NCI-H526 (cell line): ENCODE results near the gene SRGAP2.
A peak's percentile ranks its signal among the peaks of the same experiment; 100 is the strongest.
"Not testable (repeated sequence)": the region's sequence is repeated elsewhere in the genome, so short reads cannot be mapped to it uniquely, and the experiment has no call there.

Source experiments
- DNase-seq, 2 experiments: peaks; one replicate each; lab custom pipeline; 2025; lab: John Stamatoyannopoulos, UW

SRGAP2 gene

DNA sequence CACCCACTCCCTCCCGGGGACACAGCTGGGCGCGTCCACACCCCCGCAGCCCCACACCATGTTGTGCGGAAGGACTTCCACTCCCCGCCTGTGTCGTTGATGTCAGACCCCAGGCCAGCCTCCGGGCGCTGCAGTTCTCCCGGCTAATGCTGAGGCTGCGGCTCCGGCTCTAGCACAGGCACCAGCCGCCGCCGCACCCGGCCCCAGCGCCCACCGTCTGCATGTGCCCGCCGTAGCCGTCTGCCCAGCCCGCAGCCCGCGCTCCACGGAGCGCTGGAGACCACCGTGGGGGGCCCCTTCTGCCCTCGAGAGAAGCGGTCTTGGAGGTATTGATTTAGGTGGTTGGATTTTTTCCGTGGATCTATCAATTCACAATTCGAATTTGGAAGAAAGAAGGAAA is 2.2 kb downstream of the SRGAP2 start:
- DNase-seq, result not testable (repeated sequence)

DNA sequence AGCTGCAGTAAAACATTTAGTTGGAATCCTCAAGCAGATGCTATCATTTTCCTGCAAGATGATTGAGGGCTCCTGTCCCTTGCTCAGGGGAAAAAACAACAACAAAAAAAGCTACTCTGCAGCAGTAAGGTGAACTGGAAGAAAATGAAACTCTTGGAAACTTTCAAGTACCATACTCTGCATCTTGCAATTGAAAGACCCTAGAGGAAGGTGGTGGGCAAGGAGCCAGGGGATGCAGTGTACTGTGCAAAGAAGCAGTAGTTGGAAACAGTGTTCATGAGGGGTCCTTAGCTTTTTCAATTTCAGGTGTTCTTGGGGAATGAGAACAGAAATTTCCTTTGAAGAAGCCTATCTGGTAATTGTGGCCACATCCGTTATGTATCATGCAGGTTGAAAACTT is 7.5 kb downstream of the SRGAP2 start:
- DNase-seq, result not testable (repeated sequence)

DNA sequence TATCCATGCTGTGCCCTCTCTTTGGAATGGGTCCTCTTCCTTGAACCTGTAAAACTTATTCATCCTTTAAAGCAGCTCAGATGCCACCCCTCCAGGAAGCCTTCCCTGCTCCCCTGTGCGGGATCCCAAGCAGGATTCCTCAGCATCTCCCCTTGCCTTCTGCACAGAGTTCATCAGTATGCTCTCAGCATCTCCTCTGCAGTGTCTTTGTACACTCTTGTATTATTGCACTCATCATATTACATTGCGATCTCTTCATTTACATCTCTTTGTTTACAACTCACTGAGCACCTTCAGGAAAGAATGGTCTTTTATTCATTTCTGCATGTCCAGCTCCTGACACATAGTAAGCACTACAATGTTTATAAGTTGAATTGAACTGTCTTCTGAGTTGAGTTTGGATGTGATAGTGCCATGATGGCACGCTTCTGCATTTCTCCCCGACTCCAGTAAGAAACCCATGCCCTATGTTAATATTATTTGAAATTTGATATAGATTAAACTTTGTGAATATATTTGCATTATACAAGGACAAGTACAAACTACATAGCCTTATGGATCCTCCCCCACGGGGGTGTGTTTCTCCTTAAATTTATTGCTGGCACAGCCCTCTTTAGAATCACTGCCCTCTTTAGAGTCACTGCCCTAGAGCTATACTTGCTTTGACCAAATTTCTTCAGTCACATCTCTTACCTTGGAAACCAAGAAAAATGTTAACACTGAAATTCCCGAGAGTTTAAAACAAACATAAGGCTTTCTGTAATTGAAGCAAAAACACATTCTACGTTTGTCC is 12.5 kb downstream of the SRGAP2 start:
- DNase-seq, result not testable (repeated sequence)

DNA sequence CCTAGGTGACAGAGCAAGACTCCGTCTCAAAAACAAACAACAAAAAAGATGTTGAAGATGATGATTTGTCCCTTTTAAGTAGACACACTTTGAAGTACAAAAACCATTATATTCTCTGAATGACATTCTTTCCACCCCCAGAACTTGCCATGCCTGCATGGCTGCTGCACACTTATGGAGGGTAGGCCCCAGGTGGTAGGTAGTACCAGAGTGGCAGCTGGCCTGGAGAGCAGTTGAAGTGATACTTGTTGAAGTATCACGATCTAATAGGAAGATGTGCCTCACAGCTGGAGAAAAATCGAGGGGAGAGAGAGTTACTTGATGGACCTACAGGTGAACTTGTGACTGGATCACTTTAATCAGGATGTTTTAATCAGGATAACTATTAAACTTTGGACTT is 14.9 kb downstream of the SRGAP2 start:
- not testable (repeated sequence) for DNase-seq

DNA sequence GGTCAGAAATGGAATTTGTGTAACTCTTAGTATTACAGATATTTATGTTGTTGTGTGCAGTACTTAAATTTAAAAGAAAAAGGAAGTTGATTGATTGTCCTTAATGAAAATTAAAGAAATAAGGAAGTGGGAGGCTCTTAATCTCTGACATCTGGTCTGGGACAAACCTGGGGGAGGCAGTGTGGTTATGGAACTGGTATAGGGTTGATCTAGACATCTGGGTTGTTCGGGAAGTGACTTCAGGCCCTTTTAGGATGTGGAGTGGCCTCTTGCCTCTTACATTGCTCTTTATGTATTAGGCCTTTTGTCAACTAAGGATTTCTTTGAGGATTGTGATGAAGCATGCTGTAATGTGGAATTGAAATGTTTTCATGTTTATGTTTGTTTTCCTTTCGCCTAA is 15.4 kb downstream of the SRGAP2 start:
- not testable (repeated sequence) for DNase-seq

DNA sequence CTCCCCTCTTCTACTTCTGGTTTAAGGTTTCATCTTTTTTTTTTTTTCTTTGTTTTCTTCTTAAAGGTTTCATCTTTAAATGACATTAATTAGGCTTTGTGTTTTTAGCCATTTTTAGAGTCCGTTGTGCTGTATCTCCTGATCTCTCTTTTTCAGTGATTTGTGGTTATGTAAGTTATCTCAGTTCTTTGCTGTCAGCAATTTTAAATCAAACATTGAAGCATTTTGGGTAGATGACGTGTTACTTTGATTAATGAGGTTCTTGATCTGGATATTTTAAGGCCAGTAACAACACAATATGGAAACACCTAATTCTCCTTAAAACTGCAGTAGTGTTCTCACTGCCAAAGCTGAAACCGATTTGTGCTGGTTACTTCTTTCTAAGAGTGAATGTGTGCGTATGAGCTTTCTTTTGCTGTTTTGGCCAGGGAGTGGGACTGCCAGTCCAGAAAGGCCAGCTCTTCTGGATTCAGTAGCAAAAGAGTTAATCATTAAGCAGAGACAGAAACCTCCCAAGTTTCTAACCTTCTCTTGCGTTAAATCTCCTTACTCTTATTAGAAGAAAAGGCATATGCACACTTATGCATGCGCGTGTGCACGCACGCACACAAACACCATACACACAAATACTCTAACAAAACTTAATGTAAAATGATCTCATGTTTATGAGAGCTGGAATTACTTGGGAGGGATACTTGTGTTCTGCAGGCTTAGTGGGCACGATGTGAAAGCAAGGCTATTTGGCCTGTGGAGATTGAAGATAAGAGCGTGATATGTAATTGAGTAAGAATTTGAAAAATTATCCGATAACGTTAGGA is 16.4 kb downstream of the SRGAP2 start:
- not testable (repeated sequence) for DNase-seq

DNA sequence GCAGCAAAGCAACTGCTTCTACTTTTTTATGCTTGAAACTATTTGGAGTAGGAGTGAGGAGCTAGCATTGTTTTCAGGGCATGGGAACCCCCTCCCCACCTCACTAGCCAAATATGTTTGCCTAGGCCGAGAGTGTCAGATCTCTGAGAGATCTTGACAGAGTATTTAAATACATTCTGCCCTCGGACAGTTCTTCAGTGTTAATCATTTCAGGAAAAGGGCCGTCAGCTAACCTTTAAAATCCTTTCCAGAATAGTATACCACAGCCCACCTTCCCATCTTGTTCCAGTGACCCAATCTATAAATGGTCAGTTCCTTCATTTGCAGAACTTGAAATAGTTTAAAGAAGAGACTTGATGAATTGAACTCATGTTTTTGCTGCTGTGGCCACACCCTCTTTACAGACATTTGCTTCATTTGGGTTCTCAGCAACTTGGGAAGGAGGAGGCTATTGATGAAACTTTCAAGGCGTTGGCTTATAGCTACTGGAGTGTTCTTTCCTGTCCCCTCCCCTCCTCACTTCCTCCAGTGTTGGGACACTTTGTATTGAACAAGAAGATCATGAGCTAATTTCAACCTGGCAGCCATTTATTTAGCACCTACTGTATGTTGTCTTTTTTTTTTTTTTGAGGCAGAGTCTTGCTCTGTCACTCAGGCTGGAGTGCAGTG is 17.1 kb downstream of the SRGAP2 start:
- not testable (repeated sequence) for DNase-seq

DNA sequence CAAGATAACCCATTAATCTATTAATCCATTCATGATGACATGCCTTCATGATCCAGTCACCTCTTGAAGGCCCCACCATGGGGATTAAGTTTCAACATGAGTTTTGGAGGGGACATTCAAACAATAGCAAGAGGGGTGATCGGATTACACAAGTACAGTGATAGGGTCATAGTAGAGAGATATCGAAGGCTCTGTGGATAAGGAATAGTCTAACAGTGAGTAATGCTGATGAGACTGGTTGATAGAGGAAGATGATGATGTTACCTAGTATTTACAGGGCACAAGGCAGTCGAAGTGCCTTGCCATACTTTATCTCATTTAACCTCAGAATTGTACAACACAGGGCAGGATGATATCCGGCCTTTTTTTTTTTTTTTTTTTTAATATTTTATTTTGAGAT is 18.2 kb downstream of the SRGAP2 start:
- DNase-seq, result not testable (repeated sequence)

DNA sequence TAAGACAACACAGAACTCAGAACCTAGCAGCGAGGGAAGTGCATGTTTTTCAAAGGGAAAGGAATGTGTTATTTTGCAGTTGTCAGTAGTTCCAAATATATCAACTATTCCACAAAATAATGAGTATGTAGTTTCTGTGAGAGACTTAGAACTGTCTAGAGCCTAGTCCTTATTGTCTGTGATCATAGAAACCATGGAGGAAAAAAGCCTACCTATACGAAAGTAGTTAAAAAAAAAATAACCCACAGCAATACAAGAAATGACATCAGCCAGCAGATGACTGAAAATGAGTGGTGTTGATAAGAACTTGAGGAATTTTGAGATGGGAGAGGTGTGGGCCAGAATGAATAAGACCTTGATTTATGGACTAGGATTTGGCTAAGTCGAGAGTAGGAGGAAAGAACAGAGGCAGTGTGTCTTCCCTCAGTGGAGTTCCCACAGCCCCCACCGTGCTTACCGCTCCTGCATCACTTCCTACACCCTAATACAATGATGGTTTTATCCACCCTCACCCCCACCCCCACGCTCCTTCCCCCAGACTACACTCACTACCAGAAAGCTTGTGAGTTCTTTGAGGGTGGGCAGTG is 20.9 kb downstream of the SRGAP2 start:
- not testable (repeated sequence) for DNase-seq

DNA sequence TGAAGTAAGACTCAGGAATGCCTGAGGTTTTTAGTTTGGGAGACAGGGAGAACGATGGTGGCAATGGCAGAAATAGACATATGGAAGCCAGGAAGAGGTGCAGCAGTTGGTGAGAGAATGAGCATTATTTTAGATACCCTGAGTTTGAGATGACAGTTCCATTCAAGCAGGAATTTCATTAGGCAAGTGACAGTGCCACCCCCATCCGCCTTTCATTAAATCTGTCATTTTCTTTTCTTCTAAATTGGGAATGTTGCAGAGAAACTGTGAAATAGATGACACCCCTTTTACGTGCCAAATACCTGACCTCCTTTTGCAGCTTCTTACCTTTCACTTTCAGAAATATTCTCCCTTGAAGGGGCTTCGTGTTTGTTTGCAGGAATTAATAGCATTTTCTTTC is 22.0 kb downstream of the SRGAP2 start:
- not testable (repeated sequence) for DNase-seq

DNA sequence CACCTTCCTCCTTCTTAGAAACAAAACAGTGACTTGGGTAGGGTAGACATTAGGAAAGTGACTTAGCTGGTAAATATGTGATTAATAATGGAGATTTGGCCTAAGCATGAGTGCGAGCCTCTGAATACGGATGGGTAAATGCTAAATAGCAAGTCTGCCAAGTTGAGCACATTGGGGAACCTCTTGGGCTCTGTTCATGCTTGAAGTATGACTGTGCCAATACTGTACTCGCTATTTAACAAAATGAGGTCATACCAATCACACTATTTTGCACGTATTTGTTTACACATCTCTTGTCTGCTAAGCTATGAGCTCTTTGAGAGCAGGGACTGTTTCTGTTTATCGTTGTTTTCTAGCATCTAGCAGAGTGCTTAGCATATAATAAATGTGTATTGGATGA is 23.5 kb downstream of the SRGAP2 start:
- not testable (repeated sequence) for DNase-seq

DNA sequence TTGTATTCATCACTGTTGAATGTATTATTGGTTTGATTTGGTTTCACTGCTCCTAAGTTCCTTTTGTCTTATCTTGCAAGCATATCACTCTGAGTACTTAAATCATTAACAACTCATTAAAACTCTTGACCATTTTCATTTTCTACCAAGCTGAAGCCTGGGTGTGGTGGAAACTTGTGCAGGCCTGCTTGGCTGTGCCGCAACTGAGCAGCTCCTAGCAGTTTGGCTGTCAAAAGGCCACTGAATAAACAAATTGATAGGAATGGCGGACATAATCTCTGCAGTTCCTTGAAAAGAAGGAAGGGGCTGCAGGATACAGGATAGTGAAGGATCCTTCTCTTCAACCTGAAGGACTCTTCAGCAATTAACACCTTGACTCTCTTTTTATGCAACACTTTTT is 25.9 kb downstream of the SRGAP2 start:
- not testable (repeated sequence) for DNase-seq

DNA sequence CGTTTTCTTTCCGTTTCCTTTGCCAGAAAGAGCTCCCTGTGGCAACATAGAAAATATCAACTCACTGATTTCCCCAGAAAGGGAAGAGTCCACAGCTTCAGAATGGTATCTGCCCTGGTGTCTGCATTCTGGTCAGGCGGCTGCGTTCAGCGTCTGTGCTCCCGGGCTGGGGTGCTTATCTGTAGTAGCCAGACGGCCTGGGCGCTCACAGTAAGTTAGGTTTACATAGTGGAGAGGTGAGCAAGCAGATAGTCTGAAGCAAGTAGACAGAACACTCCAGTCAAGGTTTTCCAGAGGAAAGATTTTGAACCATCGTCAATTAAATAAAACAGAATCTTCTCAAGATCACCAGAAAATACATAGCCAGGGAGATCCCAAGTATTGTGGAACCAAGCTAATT is 28.6 kb downstream of the SRGAP2 start:
- not testable (repeated sequence) for DNase-seq

DNA sequence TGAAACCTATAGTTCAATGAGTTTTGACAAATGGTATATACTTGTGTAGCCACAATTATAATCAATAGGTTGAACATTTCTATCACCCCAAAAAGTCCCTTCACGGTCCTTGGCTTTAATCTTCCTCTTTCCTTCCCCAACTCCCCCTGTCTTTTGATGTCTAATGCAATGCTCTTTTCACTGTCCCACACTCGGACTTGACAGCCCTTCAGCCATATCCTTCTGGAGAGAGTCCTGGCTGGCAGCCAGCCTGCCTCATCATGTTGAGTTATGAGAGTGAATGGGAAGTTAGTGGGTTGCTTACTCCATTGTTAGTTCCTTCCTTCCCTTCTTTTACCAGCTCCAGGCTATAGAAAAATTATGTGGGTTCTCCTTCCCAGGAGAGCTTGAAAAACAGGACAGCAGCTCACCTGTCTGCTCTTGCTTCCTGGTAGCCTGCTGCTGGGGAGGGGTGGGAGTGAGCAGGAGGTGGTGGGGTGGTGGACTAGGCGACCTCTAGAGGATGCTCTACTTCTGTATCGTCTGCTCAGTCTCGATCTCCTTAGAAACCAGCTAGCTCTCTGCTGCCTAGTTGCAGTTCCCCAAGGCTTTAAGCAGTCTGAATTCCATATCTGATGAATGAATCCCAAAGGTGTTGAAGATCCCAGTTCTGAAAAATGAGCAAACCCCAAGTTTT is 29.8 kb downstream of the SRGAP2 start:
- not testable (repeated sequence) for DNase-seq

DNA sequence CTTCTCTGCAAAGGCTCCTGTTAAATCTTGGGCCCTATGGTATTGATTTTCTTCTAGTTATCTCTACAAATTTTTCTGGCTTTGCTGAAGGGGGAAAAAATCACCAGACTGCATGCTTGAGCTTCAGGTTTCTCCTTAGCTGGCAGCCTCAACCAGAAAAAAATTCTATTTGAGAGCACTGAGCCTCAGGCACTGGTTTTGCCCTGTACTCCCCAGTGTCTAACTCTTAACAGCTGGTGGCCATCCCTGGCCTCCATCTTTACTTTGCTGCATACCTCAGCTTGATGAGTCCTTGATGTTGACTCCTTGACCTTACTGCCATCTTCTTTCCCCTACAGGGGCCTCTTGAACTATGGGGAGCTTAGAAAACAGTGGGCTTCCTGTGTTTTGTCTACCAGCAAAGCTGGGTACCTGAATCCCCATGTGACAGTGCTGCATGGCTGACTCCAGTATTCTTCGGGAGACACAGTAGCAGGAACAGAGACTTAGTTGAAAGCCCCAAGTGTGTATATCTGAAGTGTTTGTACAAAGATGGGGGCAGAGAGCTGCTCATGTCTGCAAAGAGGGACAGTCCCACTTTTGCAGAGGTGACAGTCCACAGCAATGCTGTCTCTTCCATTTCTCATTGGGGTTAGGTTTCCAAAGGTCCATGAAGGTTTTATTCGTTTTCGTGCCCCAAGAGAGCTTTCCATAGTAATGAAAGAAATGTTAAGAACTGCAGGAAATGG is 31.0 kb downstream of the SRGAP2 start:
- not testable (repeated sequence) for DNase-seq

DNA sequence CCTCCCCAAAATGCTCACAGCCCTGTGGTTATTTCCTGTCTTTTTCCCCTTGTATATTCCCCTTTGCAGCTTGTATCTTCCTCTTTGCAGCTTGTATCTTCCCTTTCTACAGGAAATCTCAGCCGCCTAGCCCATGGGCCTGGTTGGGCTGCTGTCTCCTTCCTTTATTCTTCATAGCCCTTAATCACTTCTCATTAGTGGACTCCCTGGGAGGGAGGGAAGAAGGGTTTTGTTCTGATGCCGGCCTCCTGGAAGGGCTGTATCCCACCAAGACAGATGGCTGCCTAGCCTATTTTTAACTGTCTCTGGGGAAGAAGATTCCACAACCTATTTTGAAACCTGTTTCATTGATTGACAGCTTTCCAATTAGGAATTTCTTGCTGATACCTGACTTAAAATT is 31.8 kb downstream of the SRGAP2 start:
- not testable (repeated sequence) for DNase-seq

DNA sequence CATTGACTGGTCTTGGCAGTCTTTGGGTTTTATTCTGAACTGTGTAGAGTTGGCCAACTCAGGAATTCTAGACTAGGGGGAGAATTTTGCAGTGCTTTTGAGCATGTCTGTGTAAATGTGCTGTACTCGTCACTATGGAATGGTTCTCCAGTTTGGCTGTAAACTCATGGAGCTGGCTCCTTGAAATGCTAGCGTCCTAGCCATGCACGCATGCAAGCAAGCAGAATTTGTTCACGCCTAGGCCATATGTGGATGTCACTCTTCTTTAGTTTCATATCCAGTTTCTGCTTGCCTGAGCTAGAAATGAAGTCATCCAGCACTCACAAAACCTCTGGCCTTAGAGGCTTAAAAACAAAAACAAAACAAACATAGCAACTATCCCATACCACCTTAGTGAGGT is 36.9 kb downstream of the SRGAP2 start:
- DNase-seq, result not testable (repeated sequence)

DNA sequence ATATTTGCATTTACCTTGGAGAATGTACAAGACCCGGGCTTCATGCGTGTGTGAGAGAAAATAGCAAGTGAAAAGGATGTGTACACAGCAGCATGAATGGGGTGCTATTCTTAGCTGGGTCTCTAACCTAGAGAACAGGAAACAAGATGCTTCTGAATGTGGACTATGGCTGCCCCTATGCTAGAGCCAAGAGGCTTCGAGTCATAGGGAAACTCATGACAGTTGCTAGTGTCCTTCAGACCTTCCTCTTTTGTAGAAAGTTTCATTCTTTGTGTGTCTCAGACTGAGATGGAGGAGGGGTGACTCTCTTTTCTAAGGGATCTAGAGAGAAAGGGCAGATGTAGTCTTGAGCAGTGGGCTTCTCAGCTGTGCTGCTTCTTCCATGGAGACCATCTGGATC is 40.0 kb downstream of the SRGAP2 start:
- peak in 1 of 2 experiments; percentile 0 for DNase-seq

DNA sequence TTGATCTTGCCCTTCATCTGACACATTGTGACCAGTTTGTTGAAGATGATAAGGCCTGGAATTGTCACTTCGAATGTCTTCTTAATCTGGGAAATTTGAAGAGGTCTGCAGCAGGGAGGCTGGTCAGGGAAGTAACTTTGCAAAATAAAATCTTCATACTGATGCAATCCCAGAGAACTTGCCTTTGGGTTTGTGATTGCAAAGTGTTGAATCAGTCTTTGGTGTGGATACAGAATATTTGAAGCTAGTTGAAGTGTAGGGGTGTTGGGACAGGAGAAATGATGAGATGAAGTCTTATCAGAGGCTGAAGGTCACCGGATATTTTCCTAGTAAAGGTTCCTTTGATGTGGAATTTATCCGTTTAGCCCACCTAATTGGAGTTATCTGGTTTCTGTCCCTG is 42.1 kb downstream of the SRGAP2 start:
- not testable (repeated sequence) for DNase-seq

DNA sequence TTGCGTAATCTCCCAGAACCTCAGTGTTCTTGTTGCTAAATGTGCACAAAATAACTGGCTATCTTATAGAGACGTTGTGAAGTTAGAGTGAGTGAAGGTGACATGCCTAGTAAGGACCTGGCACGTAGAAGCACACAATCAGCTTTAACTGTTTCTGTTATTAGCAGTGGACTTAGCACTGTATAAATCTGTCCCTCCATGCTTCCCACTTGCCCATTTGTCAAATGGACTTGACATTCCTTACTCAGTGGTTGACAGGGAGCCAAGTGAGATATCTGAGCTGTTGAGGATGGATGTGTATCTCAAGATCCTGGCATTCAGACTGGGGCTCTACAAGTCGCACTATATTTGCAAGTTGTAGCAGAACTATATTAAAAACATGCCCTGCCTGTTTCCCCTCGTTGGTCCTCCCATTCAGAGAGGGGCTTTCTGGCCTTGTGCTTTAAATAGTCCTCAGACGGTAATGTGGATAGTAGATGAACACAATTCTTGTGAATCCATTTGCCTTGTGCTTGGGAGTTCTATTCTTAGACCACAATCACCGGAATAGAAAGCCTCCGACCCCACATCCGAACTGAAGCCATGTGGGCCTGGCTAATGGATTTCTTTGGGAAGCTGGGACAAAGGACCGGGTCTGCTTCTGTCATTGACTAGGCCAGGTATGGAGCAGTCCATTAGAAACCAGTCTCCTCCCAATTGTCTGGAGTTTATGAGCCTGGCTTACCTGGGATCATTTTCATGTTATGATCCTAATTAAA is 43.0 kb downstream of the SRGAP2 start:
- DNase-seq, result not testable (repeated sequence)
